ENCODE measurements around the gene DNASE1L2.

DNA sequence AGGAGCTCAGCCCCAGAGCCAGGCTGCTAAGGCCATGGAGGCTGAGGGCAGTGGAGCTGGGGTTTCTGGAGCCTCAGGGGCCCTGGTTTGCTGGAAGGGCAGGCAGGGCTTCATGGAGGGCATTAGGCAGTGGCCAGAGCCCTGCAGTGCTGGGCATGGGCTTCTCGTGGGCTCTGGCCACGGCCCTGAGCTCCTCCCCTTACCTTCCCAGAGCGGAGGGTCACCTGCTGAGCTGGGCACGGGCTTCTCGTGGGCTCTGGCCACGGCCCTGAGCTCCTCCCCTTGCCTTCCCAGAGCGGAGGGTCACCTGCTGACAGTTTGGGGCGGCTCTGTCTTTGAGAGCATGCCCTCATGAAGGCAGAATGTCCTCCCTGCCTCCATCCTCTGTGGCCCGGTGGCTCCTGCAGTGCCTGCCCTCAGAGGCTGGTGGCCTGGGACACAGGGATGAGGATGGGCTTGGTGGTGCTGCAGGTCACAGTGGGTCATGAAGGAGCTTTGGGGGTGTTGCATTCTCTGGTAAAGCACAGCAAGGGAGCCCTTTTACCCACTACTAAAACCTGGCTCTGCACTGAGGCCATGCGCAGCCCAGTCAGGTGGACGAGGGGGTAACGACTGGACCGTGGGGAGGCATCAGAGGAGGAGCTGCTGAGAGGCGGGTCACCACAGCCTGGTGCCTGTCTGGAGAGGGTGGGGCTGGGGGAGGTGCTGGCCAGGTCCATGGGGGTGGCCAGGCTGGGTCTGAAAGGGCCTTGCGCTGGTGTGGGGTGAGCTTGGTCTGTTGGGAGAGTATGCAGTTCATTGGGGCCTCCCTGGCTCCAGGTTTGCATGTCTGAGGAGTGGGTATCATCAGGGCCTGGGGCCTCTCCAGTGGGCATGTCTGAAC, 34.6 kb downstream of the DNASE1L2 start:
- TF ChIP-seq POLR2A (IDR thresholded peaks at IDR 0.05; ENCODE audit: low read depth, low read length) (no peak), CTCF (IDR thresholded peaks at IDR 0.05; ENCODE audit: extremely low read depth in 1 of 2, insufficient read depth in 1 of 2, low read depth in 1 of 2, low read length in 2 of 2) (no peak), EZH2 (IDR thresholded peaks at IDR 0.05; ENCODE audit: borderline replicate concordance, low read depth, low read length, severe bottlenecking) (no peak), POLR2AphosphoS5 (IDR thresholded peaks at IDR 0.05; ENCODE audit: insufficient read depth, low read depth, low read length) (no peak), MYC (IDR thresholded peaks at IDR 0.05; ENCODE audit: low read depth, low read length) (no peak), GATA2 (IDR thresholded peaks at IDR 0.05; ENCODE audit: insufficient read depth, insufficient read length, low read depth, low read length) (no peak)
- TF ChIP-seq, protein P1, sequence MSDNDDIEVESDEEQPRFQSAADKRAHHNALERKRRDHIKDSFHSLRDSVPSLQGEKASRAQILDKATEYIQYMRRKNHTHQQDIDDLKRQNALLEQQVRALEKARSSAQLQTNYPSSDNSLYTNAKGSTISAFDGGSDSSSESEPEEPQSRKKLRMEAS (IDR thresholded peaks at IDR 0.05; ENCODE audit: insufficient read depth, insufficient read length): no peak
